ENCODE measurements around the gene CEP131. TPM values are rescaled to one million over a fixed set of nuclear protein-coding genes. Genes with fewer than 3 reads are reported as not detected.

Gene CEP131
- total RNA-seq, 2 experiments from 2014 or later, result 13.6 to 19.5 TPM

DNA sequence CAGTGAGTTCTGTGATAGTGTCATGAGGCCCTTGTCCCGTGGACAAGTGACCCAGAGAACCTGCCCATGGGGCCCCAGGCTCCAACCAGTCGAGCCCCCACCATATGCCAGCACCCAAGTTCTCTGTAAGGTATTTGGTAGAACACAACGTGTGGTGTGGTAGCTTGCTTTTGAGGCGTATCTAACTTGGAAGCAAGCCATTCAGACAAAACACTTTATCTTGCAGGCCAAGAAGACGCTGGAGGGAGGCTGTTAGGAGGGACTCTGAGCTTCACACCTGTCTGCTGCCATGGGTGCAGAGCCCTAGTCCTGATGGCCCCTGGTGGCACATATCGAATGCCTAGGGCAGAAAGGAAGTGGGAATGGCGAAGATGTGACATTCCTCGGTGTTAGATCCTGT is 18.0 kb upstream of the CEP131 start:
- Mint-ChIP-seq H3K27ac (peak overlapping the region; percentile 97), H3K36me3 (ENCODE audit: low read depth) (peaks cover 17% of the 10 kb centered on the region), H3K4me1 (peaks cover 36% of the 10 kb centered on the region), H3K27me3 (no peaks in the 10 kb centered on the region), H3K9me3 (no peaks in the 10 kb centered on the region), H3K4me3 (peak overlapping the region; percentile 97)
- CTCF ChIA-PET, result interaction anchor here (0.6 to 1.4 kb wide), 3 partner anchors 20 to 221 kb away, joined by 3 read pairs; no protein-coding TSS in a partner anchor
- POLR2A ChIA-PET, result no interaction called here
- DNase-seq, result no peak

GRCh38 chr17:81239714-81240555 is 17.2 kb upstream of the CEP131 start:
- DNase-seq, result peak; percentile 48
- POLR2A ChIA-PET, result no interaction called here
- peak overlapping the region; percentile 97 for H3K27ac Mint-ChIP-seq
- peaks cover 17% of the 10 kb centered on the region for H3K36me3 Mint-ChIP-seq (ENCODE audit: low read depth)
- CTCF ChIA-PET, result interaction anchor here (0.7 to 2.3 kb wide), 7 partner anchors 8 to 245 kb away, joined by 3 to 6 read pairs (median 4); partner anchors contain the start of gene CEP131
- no peaks in the 10 kb centered on the region for H3K27me3 Mint-ChIP-seq
- H3K4me1 Mint-ChIP-seq, result peaks cover 36% of the 10 kb centered on the region
- H3K4me3 Mint-ChIP-seq, result peak overlapping the region; percentile 97
- H3K9me3 Mint-ChIP-seq, result no peaks in the 10 kb centered on the region

DNA sequence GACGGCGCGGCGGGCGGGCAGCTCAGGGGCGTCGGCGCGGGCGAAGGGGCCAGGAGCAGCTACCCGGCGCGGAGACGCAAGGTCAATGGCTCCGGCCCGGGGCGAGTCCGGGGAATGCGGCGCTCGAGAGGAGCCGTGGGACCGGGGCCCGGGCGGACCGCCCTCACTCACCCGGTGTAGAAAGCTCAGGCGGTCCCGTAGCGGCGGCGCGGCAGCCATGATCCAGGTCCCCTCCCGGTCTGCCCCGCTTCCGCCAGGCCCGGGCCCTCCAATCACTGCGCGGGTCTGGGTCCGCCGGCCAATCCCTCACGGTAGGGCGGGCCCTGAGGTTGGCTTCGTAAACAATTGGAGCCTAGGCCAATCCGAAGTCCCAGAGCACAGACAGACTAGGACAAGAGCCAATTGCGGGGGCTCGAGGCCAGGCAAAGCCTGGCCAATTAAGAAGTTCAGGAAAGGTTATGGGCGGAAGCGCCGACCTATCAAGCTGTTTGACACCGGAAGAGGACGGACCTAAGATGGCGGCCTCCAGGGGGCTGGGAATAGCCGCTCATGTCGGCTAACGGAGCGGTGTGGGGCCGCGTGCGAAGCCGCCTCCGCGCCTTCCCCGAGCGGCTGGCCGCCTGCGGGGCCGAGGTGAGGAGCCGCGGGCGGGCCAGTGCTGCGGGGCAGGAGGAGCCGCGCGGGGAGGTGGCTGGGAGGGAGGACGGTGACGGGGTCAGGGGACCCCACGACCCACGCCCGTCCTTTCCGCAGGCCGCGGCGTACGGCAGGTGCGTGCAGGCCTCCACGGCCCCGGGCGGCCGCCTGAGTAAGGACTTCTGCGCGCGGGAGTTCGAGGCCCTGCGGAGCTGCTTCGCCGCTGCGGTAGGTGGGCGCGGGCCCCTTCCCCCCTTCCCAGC is 16.3 kb upstream of the CEP131 start, which contains the start of the genes NDUFAF8 and TEPSIN:
NDUFAF8 (plus strand) TSS at position 504 of the 899 bp plus-strand sequence; CDS start at position 550, 46 bp downstream.
TEPSIN (minus strand) TSS at position 241 of the 899 bp plus-strand sequence; CDS start at position 219, 22 bp downstream.
- CTCF ChIA-PET, result interaction anchor here (1.0 to 2.3 kb wide), 6 partner anchors 8 to 246 kb away, joined by 3 to 6 read pairs (median 4); partner anchors contain the start of gene CEP131
- DNase-seq, result peak; percentile 98
- Mint-ChIP-seq H3K27me3 (no peaks in the 10 kb centered on the region), H3K27ac (peak within 1 kb of the TSS; percentile 97), H3K9me3 (no peaks in the 10 kb centered on the region), H3K36me3 (ENCODE audit: low read depth) (peaks cover 22% of the 10 kb centered on the region), H3K4me1 (peaks cover 36% of the 10 kb centered on the region), H3K4me3 (peak within 1 kb of the TSS; percentile 97)
- POLR2A ChIA-PET, result interaction anchor here (0.7 kb wide), 1 partner anchor 75 kb away, joined by 3 read pairs; no protein-coding TSS in a partner anchor

DNA sequence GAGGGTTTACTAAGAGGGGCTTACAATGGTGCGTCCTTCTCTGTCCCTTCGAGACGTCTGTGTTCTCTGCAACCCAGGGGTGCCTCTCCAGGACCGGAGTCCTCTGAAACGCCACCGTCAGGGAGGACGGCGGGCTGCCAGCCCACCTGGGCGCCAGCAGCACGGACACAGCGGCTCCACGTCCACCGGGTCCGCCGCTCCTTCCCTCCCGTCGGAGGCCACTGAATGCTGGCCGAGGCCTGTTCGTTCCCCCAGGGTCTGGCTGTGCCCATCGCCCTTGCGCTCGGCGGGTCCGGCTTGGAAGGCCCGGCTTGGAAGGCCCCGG is 15.7 kb upstream of the CEP131 start:
- POLR2A ChIA-PET, result interaction anchor here (0.7 kb wide), 1 partner anchor 74 kb away, joined by 3 read pairs; no protein-coding TSS in a partner anchor
- no peak for DNase-seq
- Mint-ChIP-seq H3K9me3 (no peaks in the 10 kb centered on the region), H3K36me3 (ENCODE audit: low read depth) (peaks cover 22% of the 10 kb centered on the region), H3K27me3 (no peaks in the 10 kb centered on the region), H3K27ac (peak overlapping the region; percentile 31), H3K4me3 (peak overlapping the region; percentile 87), H3K4me1 (peaks cover 36% of the 10 kb centered on the region)
- CTCF ChIA-PET, result interaction anchor here (1.3 to 2.3 kb wide), 5 partner anchors 8 to 246 kb away, joined by 3 to 6 read pairs (median 4); partner anchors contain the start of gene CEP131

DNA sequence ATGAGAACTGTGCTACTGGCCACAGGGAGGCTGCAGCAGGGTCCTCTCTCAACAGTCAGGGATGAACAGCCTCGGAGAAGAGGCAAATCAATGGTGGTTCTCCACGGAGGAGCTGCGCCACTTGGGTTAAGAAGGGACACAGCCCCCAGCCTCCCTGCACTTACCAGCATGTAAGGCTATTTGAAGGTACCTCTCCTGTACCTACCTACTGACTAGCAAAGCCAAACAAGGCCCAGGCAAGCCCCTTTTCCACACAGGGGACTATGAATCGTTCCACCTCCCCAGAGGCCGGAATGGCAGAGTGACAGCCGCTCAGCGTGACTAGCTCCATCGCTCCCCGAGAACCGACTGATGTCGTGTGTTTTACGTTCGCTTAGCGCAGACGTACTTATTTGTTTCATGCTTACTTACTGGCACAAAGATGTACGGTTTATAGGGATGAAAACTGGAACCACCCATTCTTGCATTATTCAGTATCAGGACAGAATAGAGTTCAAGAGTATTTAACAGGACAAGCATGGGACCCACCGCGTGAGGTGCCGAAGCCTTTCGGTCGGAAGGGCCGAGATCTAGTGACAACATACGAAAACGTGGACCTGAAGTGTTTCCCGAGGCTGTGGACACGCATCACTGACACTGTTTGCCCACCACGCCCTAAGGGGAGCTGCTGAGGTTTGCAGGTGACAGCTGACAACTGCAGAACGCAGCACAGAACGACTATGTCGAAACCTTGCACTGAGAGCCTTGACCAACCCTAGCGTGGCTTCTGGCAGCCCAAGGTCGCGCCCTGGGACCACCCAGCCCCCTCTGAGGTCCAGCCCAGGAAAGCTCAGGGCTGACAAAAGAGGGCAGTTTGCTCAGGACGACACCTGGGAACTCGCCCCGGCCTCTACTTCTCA is 15.1 kb upstream of the CEP131 start:
- peak overlapping the region; percentile 79 for H3K27ac Mint-ChIP-seq
- peak overlapping the region; percentile 87 for H3K4me3 Mint-ChIP-seq
- peaks cover 36% of the 10 kb centered on the region for H3K4me1 Mint-ChIP-seq
- H3K36me3 Mint-ChIP-seq (ENCODE audit: low read depth), result peaks cover 22% of the 10 kb centered on the region
- ChIA-PET POLR2A (no interaction called here), CTCF (interaction anchor here (1.0 to 2.3 kb wide), 4 partner anchors 7 to 247 kb away, joined by 3 to 6 read pairs (median 4); partner anchors contain the start of gene CEP131)
- no peaks in the 10 kb centered on the region for H3K9me3 Mint-ChIP-seq
- no peak for DNase-seq
- no peaks in the 10 kb centered on the region for H3K27me3 Mint-ChIP-seq

GRCh38 chr17:81236784-81237183 is 14.0 kb upstream of the CEP131 start:
- Mint-ChIP-seq H3K4me1 (peaks cover 30% of the 10 kb centered on the region), H3K36me3 (ENCODE audit: low read depth) (peaks cover 16% of the 10 kb centered on the region), H3K9me3 (no peaks in the 10 kb centered on the region), H3K4me3 (no peak overlapping the region), H3K27me3 (no peaks in the 10 kb centered on the region), H3K27ac (no peak overlapping the region)
- no peak for DNase-seq
- ChIA-PET CTCF (no interaction called here), POLR2A (no interaction called here)

DNA sequence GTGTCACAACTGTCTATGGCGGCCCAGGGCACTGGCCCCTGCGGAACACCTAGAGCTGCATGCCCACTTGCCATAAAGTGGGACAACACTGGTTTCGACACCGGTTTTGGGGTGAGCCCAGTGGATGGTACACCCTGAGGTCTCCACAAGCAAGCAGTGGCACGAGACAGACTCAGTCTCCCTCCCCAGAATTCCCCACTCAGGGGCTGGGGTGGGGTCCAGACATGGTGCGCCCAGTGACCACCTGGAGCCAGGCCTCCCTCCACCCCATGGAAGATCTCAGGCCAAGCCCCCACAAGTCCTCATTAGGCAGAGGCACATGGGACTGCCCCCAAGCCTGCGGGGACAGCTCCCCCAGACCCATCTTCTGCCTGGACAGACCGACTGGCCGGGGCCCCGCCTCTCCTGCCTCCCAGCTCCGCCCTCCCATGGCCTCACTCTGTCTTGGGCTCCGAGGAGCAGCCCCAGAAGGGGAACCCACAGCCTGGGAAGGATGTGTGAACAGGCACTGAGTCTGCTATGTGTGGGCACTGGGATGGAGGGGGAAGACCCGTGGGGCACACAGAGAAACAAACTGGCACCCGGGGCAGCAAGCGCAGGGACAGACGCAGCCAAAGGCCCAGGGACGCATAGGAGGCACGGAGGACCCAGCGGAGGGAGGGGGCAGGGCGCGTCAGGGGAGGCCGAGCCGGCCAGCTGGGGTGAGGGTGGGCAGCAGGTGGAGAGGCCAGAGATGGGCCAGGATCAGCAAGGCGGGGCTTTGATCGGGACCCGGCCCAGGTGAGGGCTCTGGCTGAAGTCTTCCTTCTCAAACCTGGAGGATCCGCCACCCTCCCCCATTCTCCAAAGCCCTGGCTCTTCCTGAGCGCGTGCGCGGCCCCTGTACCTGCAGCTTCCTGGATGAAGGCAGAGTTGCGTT is 13.3 kb upstream of the CEP131 start:
- ChIA-PET POLR2A (no interaction called here), CTCF (interaction anchor here (0.7 kb wide), 2 partner anchors 9 to 758 kb away, joined by 4 to 7 read pairs; no protein-coding TSS in a partner anchor)
- no peak overlapping the region for H3K27ac Mint-ChIP-seq
- H3K36me3 Mint-ChIP-seq (ENCODE audit: low read depth), result peaks cover 12% of the 10 kb centered on the region
- peaks cover 24% of the 10 kb centered on the region for H3K4me1 Mint-ChIP-seq
- H3K4me3 Mint-ChIP-seq, result no peak overlapping the region
- no peaks in the 10 kb centered on the region for H3K9me3 Mint-ChIP-seq
- H3K27me3 Mint-ChIP-seq, result no peaks in the 10 kb centered on the region
- DNase-seq, result no peak

DNA sequence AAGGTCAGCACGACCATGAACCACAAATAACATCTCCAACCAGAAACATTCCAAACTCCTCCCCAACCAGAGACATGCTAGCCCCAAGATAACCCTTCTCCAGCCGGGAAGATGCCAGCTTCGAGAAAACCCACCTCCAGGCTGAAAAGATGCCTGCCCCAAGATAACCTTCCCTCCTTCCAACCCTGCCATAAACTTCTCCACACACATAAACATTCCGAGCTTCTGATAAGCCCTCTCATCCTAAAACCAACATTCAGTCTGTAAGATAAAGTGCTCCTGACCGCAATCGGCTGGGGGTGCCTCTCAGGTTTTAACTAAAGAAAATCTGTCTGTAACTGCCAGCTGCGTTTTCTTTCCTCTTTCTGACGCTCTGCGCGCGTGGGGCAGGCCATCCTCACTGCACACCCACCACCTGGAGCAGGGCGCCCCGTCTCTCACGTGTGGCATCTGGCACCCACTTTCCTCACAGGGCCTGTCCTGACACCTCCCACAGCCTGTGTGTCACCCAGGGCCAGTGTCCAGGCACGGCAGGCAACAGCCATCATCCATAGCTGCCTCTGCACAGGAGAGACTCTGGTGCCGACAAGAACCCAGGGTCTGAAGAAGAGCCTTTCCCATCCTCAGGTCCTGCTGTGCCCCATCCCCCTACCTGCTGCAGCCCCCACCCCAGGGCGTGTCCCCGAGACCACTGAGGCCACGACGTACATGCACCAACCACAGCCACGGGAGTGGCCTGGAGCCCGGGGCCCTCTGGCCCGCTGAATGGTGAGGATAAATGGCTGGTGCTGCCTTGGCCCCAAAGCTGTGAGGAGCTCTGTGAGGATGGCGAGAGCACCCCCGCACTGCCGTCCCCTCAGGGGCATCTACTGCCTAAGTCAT is 12.4 kb upstream of the CEP131 start:
- CTCF ChIA-PET, result interaction anchor here (0.7 kb wide), 2 partner anchors 9 to 757 kb away, joined by 4 to 7 read pairs; no protein-coding TSS in a partner anchor
- peaks cover 18% of the 10 kb centered on the region for H3K4me1 Mint-ChIP-seq

GRCh38 chr17:81234506-81234855 is 11.7 kb upstream of the CEP131 start:
- Mint-ChIP-seq H3K27me3 (no peaks in the 10 kb centered on the region), H3K9me3 (no peaks in the 10 kb centered on the region), H3K4me1 (peaks cover 16% of the 10 kb centered on the region), H3K4me3 (no peak overlapping the region), H3K36me3 (ENCODE audit: low read depth) (peaks cover 18% of the 10 kb centered on the region), H3K27ac (no peak overlapping the region)
- ChIA-PET POLR2A (no interaction called here), CTCF (interaction anchor here (1.7 kb wide), 1 partner anchor 12 kb away, joined by 4 read pairs; the partner anchor contains the start of gene CEP131)
- no peak for DNase-seq

More for the DNA sequence above, 12.4 kb upstream of the CEP131 start:
- no peak for DNase-seq
- POLR2A ChIA-PET, result no interaction called here
- no peak overlapping the region for H3K27ac Mint-ChIP-seq
- peaks cover 13% of the 10 kb centered on the region for H3K36me3 Mint-ChIP-seq (ENCODE audit: low read depth)
- H3K4me3 Mint-ChIP-seq, result no peak overlapping the region
- no peaks in the 10 kb centered on the region for H3K27me3 Mint-ChIP-seq
- H3K9me3 Mint-ChIP-seq, result no peaks in the 10 kb centered on the region

DNA sequence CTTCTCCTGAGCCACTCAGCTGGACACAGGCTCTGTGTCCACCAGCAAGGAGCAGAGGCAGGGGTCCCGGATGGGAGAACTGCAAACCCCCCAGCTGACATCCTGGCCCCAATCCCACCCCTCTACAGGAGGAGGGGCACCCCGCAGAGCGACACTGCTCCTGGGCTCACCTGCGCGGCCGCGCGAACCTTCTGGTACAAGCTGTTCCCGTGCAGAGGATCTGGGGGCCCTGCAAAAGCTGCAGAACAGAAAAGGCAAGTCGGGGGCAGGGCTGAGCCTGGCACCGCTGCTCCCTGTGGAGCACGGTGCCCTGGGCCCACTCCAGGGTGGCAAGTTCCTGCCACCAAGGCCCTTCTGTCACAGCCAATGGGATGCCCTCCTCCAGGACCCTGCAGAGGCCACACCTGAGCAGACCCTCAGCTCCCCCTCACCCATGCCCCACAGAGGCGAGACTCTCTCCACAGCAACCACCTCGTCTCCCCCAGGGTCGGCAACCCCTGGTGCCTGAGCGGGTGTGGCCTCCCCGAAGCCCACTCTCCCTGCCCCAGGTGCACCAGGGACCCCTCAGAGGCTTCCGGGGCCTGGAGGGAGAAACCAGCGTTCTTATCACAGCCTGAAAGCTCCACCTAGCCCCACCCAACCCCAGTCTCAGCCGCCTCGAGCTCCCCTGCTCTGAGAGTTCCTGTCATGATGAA is 11.2 kb upstream of the CEP131 start:
- Mint-ChIP-seq H3K36me3 (ENCODE audit: low read depth) (peaks cover 18% of the 10 kb centered on the region), H3K4me1 (peaks cover 16% of the 10 kb centered on the region), H3K9me3 (no peaks in the 10 kb centered on the region), H3K4me3 (no peak overlapping the region), H3K27ac (no peak overlapping the region), H3K27me3 (no peaks in the 10 kb centered on the region)
- POLR2A ChIA-PET, result no interaction called here
- DNase-seq, result no peak
- CTCF ChIA-PET, result interaction anchor here (1.7 kb wide), 1 partner anchor 11 kb away, joined by 4 read pairs; the partner anchor contains the start of gene CEP131

Data from activated CD4-positive, alpha-beta T cell treated with anti-CD3 and anti-CD28 coated beads, Interleukin-2, amount 10 ng/mL, durations not matched to agents 7 days and 5 days (primary cell).